ENCODE results near the gene PDE4B. TPM values are rescaled to one million over a fixed set of nuclear protein-coding genes. Genes with fewer than 3 reads are reported as not detected.
A peak's percentile ranks its signal among the peaks of the same experiment; 100 is the strongest.

PDE4B gene
- total and polyA plus RNA-seq, 3 experiments from 2014 or later = 29.7 to 34.5 (median 31.4) TPM

- H3K27ac ChIP-seq (ENCODE audit: low read depth, low read length) = no peak overlapping the region
- H3K36me3 Mint-ChIP-seq = peaks cover 18 to 42% (median 19%) of the 10 kb centered on the region in 3 donors
- H3K27me3 ChIP-seq (ENCODE audit: insufficient read depth, low read length, poor library complexity, severe bottlenecking) = no peaks in the 10 kb centered on the region
- POLR2A ChIA-PET = interaction anchor here (0.5 to 1.0 kb wide), 3 partner anchors 39 to 955 kb away, joined by 3 read pairs; no protein-coding TSS in a partner anchor
- H3K9me3 ChIP-seq (ENCODE audit: low read length) = no peaks in the 10 kb centered on the region
- H3K27me3 Mint-ChIP-seq = peaks cover 0 to 1% of the 10 kb centered on the region in 2 donors
- H3K36me3 ChIP-seq (ENCODE audit: insufficient read depth, low read length) = peaks cover 13% of the 10 kb centered on the region
- peaks cover 59 to 68% (median 68%) of the 10 kb centered on the region in 3 donors for H3K4me1 Mint-ChIP-seq
- no peak overlapping the region for H3K4me3 ChIP-seq (ENCODE audit: low read length)
- CTCF ChIA-PET = interaction anchor here (2.8 kb wide), 1 partner anchor 132 kb away, joined by 7 read pairs; no protein-coding TSS in a partner anchor
- peaks cover 55% of the 10 kb centered on the region for H3K4me1 ChIP-seq (ENCODE audit: insufficient read depth, low read length)
- peak overlapping the region; percentile 91 to 99 (median 96) for H3K27ac Mint-ChIP-seq
- H3K4me3 Mint-ChIP-seq = peak overlapping the region; percentile 60 to 86 (median 72)
- H3K9me3 Mint-ChIP-seq = no peaks in the 10 kb centered on the region
- DNase-seq = peak in 1 of 5 donors; percentile 36
These were observed 581.9 kb downstream of the PDE4B start for GRCh38 chr1:66374561-66375111.

DNA sequence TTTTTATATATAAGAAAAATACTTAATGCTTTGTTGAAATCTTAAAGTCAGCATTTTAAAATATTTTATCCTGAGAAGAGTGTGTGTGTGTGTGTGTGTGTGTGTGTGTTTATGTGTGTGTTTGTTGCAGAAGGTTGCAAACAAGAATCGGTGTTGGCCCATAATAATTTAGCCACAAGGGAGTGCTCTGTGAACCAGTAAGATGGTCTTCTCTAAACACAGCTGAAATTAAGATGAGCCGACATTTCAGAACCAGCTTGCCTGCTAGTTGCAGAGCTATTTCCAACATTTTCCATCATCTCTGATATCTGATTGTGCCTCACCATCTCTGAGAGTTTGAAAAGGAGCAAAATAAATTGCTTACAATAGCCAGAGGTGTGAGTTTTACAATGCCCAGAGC is 582.4 kb downstream of the PDE4B start:
- Mint-ChIP-seq H3K27ac (peak overlapping the region; percentile 91 to 99 (median 96)), H3K4me1 (peaks cover 58 to 69% (median 65%) of the 10 kb centered on the region in 3 donors), H3K9me3 (no peaks in the 10 kb centered on the region), H3K27me3 (peaks cover 0 to 1% of the 10 kb centered on the region in 2 donors), H3K36me3 (peaks cover 18 to 38% (median 19%) of the 10 kb centered on the region in 3 donors), H3K4me3 (peak overlapping the region in 2 of 7 donors; percentile 71 to 86)
- Histone ChIP-seq H3K27me3 (ENCODE audit: insufficient read depth, low read length, poor library complexity, severe bottlenecking) (no peaks in the 10 kb centered on the region), H3K9me3 (ENCODE audit: low read length) (no peaks in the 10 kb centered on the region), H3K4me3 (ENCODE audit: low read length) (no peak overlapping the region), H3K36me3 (ENCODE audit: insufficient read depth, low read length) (peaks cover 12% of the 10 kb centered on the region), H3K27ac (ENCODE audit: low read depth, low read length) (no peak overlapping the region), H3K4me1 (ENCODE audit: insufficient read depth, low read length) (peaks cover 54% of the 10 kb centered on the region)
- DNase-seq = no peak
- CTCF ChIA-PET = interaction anchor here (2.3 to 2.8 kb wide), 2 partner anchors 71 to 133 kb away, joined by 6 to 7 read pairs; no protein-coding TSS in a partner anchor
- POLR2A ChIA-PET = interaction anchor here (0.5 to 1.0 kb wide), 2 partner anchors 74 to 955 kb away, joined by 3 read pairs; no protein-coding TSS in a partner anchor

DNA sequence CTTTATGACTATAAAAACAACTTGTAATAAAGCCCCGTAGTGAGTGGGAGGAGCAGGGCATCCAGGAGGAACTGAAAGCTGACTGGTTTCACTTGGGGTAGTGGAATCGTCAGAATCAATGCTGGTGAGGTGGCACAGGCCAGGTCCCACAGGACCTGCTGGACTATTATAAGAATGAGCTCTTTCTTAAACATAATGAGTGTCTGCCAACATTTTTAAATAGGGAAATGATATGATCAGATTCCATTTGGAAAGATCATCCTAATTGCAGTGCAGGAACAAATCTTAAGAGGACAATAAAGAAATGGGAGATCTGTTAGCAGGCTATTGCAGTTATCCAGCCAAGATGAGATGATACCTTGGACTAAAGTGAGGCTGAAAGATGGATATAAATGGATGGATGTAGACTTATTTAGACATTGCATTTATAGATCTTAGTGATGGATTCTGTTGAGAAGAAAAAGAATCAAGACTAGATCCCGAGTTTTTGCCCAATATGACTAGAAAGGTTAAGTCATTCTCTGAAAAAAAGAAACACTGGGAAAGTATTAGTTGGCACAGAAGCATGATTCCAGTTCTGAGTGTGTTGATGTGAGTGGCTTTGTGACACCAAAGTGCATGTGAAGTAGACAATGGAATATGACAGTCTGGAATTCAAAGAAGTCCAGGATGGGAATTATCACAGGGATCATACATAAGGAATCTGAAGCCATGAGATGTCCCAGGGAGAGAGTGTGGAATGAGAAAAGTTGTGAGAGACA is 587.9 kb downstream of the PDE4B start:
- no peak for DNase-seq
- Histone ChIP-seq H3K4me1 (ENCODE audit: insufficient read depth, low read length) (peaks cover 10% of the 10 kb centered on the region), H3K36me3 (ENCODE audit: insufficient read depth, low read length) (no peaks in the 10 kb centered on the region), H3K27ac (ENCODE audit: low read depth, low read length) (no peak overlapping the region), H3K9me3 (ENCODE audit: low read length) (no peaks in the 10 kb centered on the region), H3K4me3 (ENCODE audit: low read length) (no peak overlapping the region), H3K27me3 (ENCODE audit: insufficient read depth, low read length, poor library complexity, severe bottlenecking) (no peaks in the 10 kb centered on the region)
- ChIA-PET CTCF (interaction anchor here (0.6 to 1.4 kb wide), 2 partner anchors 39 to 126 kb away, joined by 3 read pairs; no protein-coding TSS in a partner anchor), POLR2A (no interaction called here)
- Mint-ChIP-seq H3K27ac (peak overlapping the region in 5 of 8 donors; percentile 4 to 52 (median 37)), H3K4me3 (peak overlapping the region in 5 of 7 donors; percentile 0 to 59 (median 44)), H3K36me3 (peaks cover 0 to 4% (median 0%) of the 10 kb centered on the region in 3 donors), H3K9me3 (peaks cover 0 to 6% (median 0%) of the 10 kb centered on the region in 5 donors), H3K27me3 (peaks cover 0 to 1% of the 10 kb centered on the region in 2 donors), H3K4me1 (peaks cover 13 to 29% (median 26%) of the 10 kb centered on the region in 3 donors)

GRCh38 chr1:66381621-66382275 is 589.1 kb downstream of the PDE4B start:
- DNase-seq = no peak
- no peaks in the 10 kb centered on the region for H3K27me3 ChIP-seq (ENCODE audit: insufficient read depth, low read length, poor library complexity, severe bottlenecking)
- no peak overlapping the region for H3K4me3 ChIP-seq (ENCODE audit: low read length)
- H3K36me3 ChIP-seq (ENCODE audit: insufficient read depth, low read length) = no peaks in the 10 kb centered on the region
- Mint-ChIP-seq H3K27me3 (peaks cover 0 to 1% of the 10 kb centered on the region in 2 donors), H3K4me1 (peaks cover 6 to 20% (median 16%) of the 10 kb centered on the region in 3 donors), H3K27ac (peak overlapping the region in 2 of 8 donors; percentile 8 to 76), H3K4me3 (no peak overlapping the region), H3K9me3 (peaks cover 6 to 11% (median 8%) of the 10 kb centered on the region in 5 donors), H3K36me3 (peaks cover 0 to 11% (median 3%) of the 10 kb centered on the region in 3 donors)
- ChIA-PET CTCF (interaction anchor here (1.4 kb wide), 1 partner anchor 128 kb away, joined by 3 read pairs; no protein-coding TSS in a partner anchor), POLR2A (no interaction called here)
- peaks cover 7% of the 10 kb centered on the region for H3K4me1 ChIP-seq (ENCODE audit: insufficient read depth, low read length)
- H3K9me3 ChIP-seq (ENCODE audit: low read length) = no peaks in the 10 kb centered on the region
- no peak overlapping the region for H3K27ac ChIP-seq (ENCODE audit: low read depth, low read length)

- Mint-ChIP-seq H3K27me3 (peaks cover 0 to 1% of the 10 kb centered on the region in 2 donors), H3K4me1 (peaks cover 6 to 20% (median 16%) of the 10 kb centered on the region in 3 donors), H3K36me3 (peaks cover 0 to 14% (median 3%) of the 10 kb centered on the region in 3 donors), H3K4me3 (no peak overlapping the region), H3K9me3 (peaks cover 6 to 13% (median 13%) of the 10 kb centered on the region in 5 donors), H3K27ac (no peak overlapping the region)
- Histone ChIP-seq H3K36me3 (ENCODE audit: insufficient read depth, low read length) (no peaks in the 10 kb centered on the region), H3K4me3 (ENCODE audit: low read length) (no peak overlapping the region), H3K27ac (ENCODE audit: low read depth, low read length) (no peak overlapping the region), H3K4me1 (ENCODE audit: insufficient read depth, low read length) (peaks cover 7% of the 10 kb centered on the region), H3K9me3 (ENCODE audit: low read length) (no peaks in the 10 kb centered on the region), H3K27me3 (ENCODE audit: insufficient read depth, low read length, poor library complexity, severe bottlenecking) (no peaks in the 10 kb centered on the region)
- CTCF ChIA-PET = no interaction called here
- no peak for DNase-seq
- POLR2A ChIA-PET = no interaction called here
These were observed 590.5 kb downstream of the PDE4B start for GRCh38 chr1:66383168-66383567.

DNA sequence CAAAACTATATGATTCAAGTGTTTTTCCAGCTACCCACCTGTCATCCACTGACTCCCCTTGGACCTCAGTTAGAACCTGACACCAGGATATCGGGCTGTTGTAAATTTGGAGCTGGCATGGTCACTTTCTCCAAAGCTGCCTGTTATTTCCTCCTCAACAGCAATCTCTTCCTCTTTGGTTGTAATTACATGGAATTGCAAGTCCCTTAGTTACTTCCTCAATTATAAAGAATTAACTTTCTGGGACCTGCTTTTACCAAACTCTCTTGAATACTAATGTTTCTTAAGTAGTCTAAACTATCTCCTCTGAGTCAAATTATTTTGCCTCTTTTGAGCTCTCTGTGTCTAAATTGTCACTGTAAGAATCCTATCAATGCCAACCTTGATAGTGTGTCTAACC is 590.9 kb downstream of the PDE4B start:
- Mint-ChIP-seq H3K36me3 (peaks cover 0 to 14% (median 3%) of the 10 kb centered on the region in 3 donors), H3K4me1 (peaks cover 6 to 20% (median 16%) of the 10 kb centered on the region in 3 donors), H3K9me3 (peaks cover 6 to 13% (median 13%) of the 10 kb centered on the region in 5 donors), H3K27me3 (peaks cover 0 to 1% of the 10 kb centered on the region in 2 donors), H3K4me3 (no peak overlapping the region), H3K27ac (no peak overlapping the region)
- no peaks in the 10 kb centered on the region for H3K36me3 ChIP-seq (ENCODE audit: insufficient read depth, low read length)
- H3K9me3 ChIP-seq (ENCODE audit: low read length) = no peaks in the 10 kb centered on the region
- H3K4me3 ChIP-seq (ENCODE audit: low read length) = no peak overlapping the region
- no peak for DNase-seq
- POLR2A ChIA-PET = no interaction called here
- CTCF ChIA-PET = no interaction called here
- H3K27ac ChIP-seq (ENCODE audit: low read depth, low read length) = no peak overlapping the region
- peaks cover 7% of the 10 kb centered on the region for H3K4me1 ChIP-seq (ENCODE audit: insufficient read depth, low read length)
- no peaks in the 10 kb centered on the region for H3K27me3 ChIP-seq (ENCODE audit: insufficient read depth, low read length, poor library complexity, severe bottlenecking)

- Histone ChIP-seq H3K27ac (ENCODE audit: low read depth, low read length) (no peak overlapping the region), H3K9me3 (ENCODE audit: low read length) (no peaks in the 10 kb centered on the region), H3K4me1 (ENCODE audit: insufficient read depth, low read length) (peaks cover 7% of the 10 kb centered on the region), H3K27me3 (ENCODE audit: insufficient read depth, low read length, poor library complexity, severe bottlenecking) (no peaks in the 10 kb centered on the region), H3K4me3 (ENCODE audit: low read length) (no peak overlapping the region), H3K36me3 (ENCODE audit: insufficient read depth, low read length) (no peaks in the 10 kb centered on the region)
- Mint-ChIP-seq H3K36me3 (peaks cover 0 to 14% (median 3%) of the 10 kb centered on the region in 3 donors), H3K27me3 (peaks cover 0 to 1% of the 10 kb centered on the region in 2 donors), H3K4me3 (no peak overlapping the region), H3K9me3 (peaks cover 6 to 13% (median 13%) of the 10 kb centered on the region in 5 donors), H3K27ac (peak overlapping the region in 1 of 8 donors; percentile 45), H3K4me1 (peaks cover 6 to 19% (median 16%) of the 10 kb centered on the region in 3 donors)
- DNase-seq = no peak
- ChIA-PET POLR2A (no interaction called here), CTCF (no interaction called here)
These were observed 591.7 kb downstream of the PDE4B start for GRCh38 chr1:66384258-66384921.

Measured in CD8-positive, alpha-beta memory T cell (primary cell).